ENCODE measurements around the gene SGMS1.
A peak's percentile ranks its signal among the peaks of the same experiment; 100 is the strongest.

The SGMS1 gene

DNA sequence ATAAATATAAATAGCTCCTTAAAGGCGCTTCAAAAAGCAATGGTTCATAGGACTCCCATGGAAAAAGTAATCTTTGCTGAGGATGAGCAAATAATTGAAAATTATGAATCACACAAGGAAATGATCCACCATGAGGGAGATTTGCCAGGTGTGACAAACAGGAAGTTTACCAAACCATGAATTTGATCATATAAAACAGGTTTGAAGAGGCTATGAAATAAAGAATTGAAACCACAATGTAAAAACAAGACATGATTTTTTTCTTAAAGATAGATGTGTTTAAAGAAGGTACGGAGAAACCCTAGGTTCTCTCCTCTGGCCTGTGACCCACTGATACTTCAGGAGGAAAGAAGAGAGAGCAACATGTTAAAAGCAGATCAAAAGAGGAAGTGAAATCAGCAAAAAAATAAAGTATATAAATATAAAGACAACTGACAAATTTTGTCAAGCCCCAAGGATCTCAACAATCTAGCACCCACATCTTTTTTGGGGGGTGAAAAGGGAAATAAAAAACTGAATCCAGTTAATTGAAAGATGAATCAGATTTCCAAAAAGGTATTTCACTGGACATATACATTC lies 261.1 kb downstream of the SGMS1 start:
- Histone ChIP-seq H3K36me3 (ENCODE audit: control insufficient read depth, low read length) (peaks cover 18% of the 10 kb centered on the region), H3K27ac (ENCODE audit: low read depth, low read length) (peak overlapping the region; percentile 95), H3F3A (ENCODE audit: control insufficient read depth, insufficient read depth) (peaks cover 33% of the 10 kb centered on the region), H3K9me3 (ENCODE audit: control insufficient read depth, insufficient read depth, low read length) (no peaks in the 10 kb centered on the region), H3K27me3 (ENCODE audit: control insufficient read depth, low read length) (no peaks in the 10 kb centered on the region), H3K79me2 (ENCODE audit: control insufficient read depth, low read length) (peaks cover 42% of the 10 kb centered on the region), H3K4me1 (ENCODE audit: control insufficient read depth, low read length) (peaks cover 54% of the 10 kb centered on the region), H3K4me2 (ENCODE audit: low read length) (peak overlapping the region; percentile 89), H4K20me1 (ENCODE audit: control insufficient read depth, insufficient read depth, low read depth, low read length) (no peaks in the 10 kb centered on the region), H3K4me3 (ENCODE audit: low read length) (peak overlapping the region; percentile 80), H3K9me2 (replicated peaks; ENCODE audit: control insufficient read depth, low read length) (no peaks in the 10 kb centered on the region)
- no peak for TF ChIP-seq EZH2phosphoT487 (IDR thresholded peaks at IDR 0.05; ENCODE audit: borderline replicate concordance, low read length)
- TF ChIP-seq, protein P1, sequence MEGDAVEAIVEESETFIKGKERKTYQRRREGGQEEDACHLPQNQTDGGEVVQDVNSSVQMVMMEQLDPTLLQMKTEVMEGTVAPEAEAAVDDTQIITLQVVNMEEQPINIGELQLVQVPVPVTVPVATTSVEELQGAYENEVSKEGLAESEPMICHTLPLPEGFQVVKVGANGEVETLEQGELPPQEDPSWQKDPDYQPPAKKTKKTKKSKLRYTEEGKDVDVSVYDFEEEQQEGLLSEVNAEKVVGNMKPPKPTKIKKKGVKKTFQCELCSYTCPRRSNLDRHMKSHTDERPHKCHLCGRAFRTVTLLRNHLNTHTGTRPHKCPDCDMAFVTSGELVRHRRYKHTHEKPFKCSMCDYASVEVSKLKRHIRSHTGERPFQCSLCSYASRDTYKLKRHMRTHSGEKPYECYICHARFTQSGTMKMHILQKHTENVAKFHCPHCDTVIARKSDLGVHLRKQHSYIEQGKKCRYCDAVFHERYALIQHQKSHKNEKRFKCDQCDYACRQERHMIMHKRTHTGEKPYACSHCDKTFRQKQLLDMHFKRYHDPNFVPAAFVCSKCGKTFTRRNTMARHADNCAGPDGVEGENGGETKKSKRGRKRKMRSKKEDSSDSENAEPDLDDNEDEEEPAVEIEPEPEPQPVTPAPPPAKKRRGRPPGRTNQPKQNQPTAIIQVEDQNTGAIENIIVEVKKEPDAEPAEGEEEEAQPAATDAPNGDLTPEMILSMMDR (IDR thresholded peaks at IDR 0.05; ENCODE audit: low read depth, low read length, poor library complexity, severe bottlenecking) = no peak

DNA sequence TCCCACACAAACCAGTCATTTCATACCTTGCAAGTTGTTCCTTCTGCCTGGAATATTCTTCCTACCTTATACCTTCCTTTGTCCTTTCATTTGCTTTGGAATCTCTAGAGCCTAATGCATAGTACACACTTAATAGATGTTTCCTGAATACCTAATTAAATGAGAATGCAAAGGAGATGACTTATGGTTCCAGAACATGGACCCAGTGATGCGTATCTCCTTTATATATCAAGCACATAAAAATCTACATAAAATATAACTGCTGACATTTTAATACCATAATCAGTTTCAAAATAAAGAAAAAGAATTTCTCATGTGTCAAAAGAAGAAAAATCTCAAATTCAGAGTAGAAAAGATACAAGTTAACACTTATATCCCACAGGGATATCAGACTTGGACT lies 261.8 kb downstream of the SGMS1 start:
- Histone ChIP-seq H3K79me2 (ENCODE audit: control insufficient read depth, low read length) (peaks cover 49% of the 10 kb centered on the region), H3K27me3 (ENCODE audit: control insufficient read depth, low read length) (no peaks in the 10 kb centered on the region), H3K36me3 (ENCODE audit: control insufficient read depth, low read length) (peaks cover 19% of the 10 kb centered on the region), H3K4me1 (ENCODE audit: control insufficient read depth, low read length) (peaks cover 56% of the 10 kb centered on the region), H4K20me1 (ENCODE audit: control insufficient read depth, insufficient read depth, low read depth, low read length) (no peaks in the 10 kb centered on the region), H3K27ac (ENCODE audit: low read depth, low read length) (peak overlapping the region; percentile 95), H3F3A (ENCODE audit: control insufficient read depth, insufficient read depth) (peaks cover 33% of the 10 kb centered on the region), H3K9me3 (ENCODE audit: control insufficient read depth, insufficient read depth, low read length) (no peaks in the 10 kb centered on the region), H3K4me3 (ENCODE audit: low read length) (peak overlapping the region; percentile 80), H3K9me2 (replicated peaks; ENCODE audit: control insufficient read depth, low read length) (no peaks in the 10 kb centered on the region), H3K4me2 (ENCODE audit: low read length) (peak overlapping the region; percentile 89)
- no peak for TF ChIP-seq EZH2phosphoT487 (IDR thresholded peaks at IDR 0.05; ENCODE audit: borderline replicate concordance, low read length)

DNA sequence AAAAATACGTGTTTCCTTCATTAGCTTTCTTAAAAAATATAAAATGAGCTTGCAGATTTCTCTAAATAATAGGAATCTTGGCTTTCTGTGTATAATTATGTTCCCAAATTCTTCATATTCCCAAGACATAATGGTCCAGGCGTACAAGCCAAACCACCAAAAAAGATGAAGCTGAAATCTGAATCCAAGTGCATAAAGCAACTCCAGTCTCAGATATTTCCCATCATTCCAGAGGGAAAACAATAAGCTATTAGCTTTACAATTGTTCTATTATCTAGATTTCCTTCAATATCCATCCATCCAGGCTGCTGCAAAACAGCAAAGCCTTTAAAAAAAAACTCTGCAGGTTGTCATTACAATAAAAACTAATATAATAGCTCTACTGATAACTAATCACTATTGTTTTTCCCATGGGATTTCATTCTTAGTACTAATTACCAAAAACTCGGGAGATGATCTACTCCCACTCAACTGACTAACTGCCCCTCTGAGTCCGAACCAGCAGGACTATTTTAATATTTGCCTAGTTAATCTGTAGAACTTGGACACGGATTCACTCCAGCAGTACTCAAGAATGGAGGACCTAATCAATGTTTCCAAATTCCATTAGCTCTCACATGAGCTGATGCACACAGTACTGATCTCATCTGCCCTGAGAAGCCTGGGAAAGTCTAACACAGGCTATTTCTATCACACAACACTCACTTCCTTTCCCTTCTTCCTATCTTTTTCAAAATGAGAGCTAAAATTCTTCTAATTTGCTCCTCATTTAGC lies 263.5 kb downstream of the SGMS1 start:
- H4K20me1 ChIP-seq (ENCODE audit: control insufficient read depth, insufficient read depth, low read depth, low read length) = no peaks in the 10 kb centered on the region
- H3K79me2 ChIP-seq (ENCODE audit: control insufficient read depth, low read length) = peaks cover 61% of the 10 kb centered on the region
- peak overlapping the region; percentile 89 for H3K4me2 ChIP-seq (ENCODE audit: low read length)

More for the DNA sequence above, 263.5 kb downstream of the SGMS1 start:
- TF ChIP-seq, protein P1 (IDR thresholded peaks at IDR 0.05; ENCODE audit: low read depth, low read length, poor library complexity, severe bottlenecking) = no peak
- no peak for TF ChIP-seq EZH2phosphoT487 (IDR thresholded peaks at IDR 0.05; ENCODE audit: borderline replicate concordance, low read length)
- Histone ChIP-seq H3F3A (ENCODE audit: control insufficient read depth, insufficient read depth) (peaks cover 33% of the 10 kb centered on the region), H3K4me3 (ENCODE audit: low read length) (peak overlapping the region; percentile 80), H3K27me3 (ENCODE audit: control insufficient read depth, low read length) (no peaks in the 10 kb centered on the region), H3K9me2 (replicated peaks; ENCODE audit: control insufficient read depth, low read length) (no peaks in the 10 kb centered on the region), H3K4me1 (ENCODE audit: control insufficient read depth, low read length) (peaks cover 56% of the 10 kb centered on the region), H3K9me3 (ENCODE audit: control insufficient read depth, insufficient read depth, low read length) (no peaks in the 10 kb centered on the region; the same call in 1 of the 2 replicates), H3K27ac (ENCODE audit: low read depth, low read length) (peak overlapping the region; percentile 95), H3K36me3 (ENCODE audit: control insufficient read depth, low read length) (peaks cover 26% of the 10 kb centered on the region)

All from DOHH2 (cell line).